Measurements from ENCODE around the gene SCAMP2.

SCAMP2 gene

DNA sequence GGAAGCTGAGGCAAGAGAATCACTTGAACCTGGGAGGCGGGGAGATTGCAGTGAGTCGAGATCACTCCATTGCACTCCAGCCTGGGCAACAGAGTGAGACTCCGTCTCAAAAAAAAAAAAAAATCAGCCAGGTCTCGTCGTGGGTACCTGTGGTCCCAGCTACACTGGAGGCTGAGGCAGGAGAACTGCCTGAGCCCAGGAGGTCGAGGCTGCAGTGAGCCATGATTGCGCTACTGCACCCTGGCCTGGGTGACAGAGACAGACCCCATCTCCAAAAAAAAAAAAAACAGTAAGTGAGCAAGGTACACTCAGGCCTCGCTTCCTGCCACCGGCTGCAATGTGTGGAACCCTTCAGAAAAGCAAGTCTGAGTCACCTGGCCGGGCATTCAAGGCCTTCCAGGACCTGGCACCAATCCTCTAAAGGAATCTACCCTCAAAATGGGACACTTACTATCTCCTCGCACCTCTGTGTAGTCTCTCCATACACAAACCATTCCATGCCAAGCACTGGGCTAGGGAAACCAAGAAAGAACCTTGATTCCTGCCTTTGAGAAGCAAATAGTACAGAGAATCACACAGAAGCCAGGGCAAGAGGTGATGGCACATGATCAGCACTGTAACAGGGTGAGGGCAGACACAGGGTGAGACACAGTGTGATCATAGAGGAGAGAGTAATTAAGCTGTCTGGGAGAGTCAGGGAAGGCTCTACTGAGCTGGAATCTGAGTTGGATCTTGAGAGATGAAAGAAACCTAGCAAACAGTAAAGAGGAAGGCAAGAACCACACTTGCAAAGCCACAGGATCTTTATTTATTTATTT, 9.7 kb downstream of the SCAMP2 start:
- no peak for DNase-seq

DNA sequence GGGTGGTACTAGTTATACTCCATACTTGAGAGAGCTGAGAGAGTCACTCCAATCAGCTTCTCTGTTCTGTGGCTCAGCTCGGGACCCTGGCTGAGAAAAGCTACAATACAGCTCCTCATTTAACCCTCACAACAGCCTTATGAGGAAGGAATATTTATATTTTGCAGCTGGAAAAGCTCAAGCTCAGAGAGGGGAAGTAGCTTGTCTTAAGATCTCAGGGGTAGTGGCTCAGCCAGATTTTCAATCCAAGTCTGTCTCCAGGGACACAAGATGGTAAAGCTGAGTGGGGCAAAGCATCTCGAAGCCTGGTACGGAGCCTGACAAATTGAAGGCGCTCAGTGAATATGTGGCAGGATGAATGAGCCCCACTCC, 14.8 kb downstream of the SCAMP2 start:
- no peak for DNase-seq

DNA sequence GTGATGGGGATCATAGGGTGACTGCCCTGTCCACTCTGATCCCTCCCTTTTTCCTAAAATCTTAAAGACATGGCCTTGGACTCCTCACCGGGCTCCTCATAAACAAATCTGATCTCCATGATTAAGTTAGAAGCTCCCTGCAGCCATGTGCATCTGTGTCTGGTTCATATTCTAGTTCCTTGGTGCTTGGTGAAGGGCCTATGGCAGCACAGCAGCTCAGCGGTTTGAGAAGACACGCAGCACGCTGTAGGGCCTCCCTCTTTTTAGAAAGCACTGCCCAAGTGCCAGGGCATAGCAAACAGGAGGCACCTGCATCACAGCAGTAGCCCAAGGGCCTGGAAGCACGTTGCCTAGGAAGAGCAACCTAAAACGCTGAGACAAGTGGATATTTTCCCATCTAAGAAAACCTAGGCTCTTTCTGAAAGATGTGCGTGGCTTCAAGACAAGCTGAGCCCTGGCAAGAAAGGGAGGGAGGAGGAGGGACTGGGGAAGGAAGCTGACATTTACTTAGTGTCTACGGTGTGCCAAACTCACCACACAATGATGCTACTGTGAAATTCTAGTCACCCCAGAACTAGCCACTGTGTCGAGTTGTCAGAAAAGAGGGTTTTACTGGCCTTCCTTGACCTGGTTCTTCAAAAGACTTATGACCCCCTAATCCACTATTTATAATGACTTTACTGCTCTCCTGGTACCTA, 15.3 kb downstream of the SCAMP2 start:
- no peak for DNase-seq

DNA sequence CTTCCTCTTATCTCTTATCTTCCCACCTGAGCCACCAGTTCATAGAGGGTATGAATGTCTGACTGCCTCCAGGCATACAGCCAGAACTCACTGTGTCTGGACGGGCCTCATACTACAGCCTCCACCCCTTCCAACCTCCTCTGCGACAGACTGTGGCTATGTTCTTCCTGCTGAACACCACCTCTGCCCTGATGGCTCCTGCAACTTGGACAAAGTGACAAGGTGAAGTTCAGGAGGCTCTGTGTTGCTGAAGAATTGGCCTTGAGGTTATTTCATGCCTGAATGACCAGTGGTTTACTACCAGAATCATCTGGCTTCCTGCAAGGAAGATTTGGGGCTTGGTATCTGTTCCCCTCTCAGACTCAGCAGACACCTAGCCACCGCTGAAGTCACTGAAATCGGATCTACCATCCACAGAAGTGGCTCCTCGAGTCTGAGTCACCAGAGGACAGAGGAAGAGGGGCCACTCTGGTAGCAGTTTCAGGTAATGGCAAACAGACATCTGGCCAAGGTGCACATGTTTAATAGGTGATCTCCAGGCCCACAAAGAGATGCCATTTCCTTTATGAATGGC, 16.0 kb downstream of the SCAMP2 start:
- DNase-seq, result no peak

DNA sequence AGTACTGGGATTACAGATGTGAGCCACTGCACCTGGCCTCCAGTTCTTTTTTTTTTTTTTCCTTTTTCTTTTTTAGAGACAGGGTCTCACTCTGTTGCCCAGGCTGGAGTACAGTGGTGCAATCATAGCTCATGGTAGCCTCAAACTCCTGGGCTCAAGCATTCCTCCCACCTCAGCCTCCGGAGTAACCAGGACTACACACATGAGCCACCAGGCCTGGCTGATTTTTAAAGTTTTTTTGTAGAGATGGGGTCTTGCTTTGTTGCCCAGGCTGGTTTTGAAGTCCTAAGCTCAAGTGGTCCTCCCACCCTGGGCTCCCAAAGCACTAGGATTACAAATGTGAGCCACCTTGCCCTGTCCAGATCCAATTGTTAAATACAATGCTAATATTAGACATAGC, 16.6 kb downstream of the SCAMP2 start:
- DNase-seq, result no peak

DNA sequence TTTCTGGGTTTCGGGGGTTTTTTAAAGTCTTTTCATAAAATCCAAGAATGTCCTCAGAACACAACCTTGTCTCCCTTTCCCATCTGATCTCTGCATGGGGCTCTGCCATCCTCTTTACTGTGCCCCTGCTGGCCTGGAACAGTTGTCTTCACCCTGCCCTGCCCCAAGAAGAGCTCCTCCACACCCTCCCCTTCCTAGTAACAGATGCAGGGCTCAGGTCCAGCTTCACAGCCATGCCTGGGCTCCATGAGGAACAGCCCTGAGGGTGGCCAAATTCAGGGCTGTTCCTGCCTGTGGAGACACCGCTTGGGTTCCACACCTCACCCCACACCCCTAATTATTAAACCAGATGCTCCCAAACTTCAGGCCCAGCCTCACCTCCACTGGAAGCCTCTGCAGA, 17.3 kb downstream of the SCAMP2 start:
- no peak for DNase-seq

DNA sequence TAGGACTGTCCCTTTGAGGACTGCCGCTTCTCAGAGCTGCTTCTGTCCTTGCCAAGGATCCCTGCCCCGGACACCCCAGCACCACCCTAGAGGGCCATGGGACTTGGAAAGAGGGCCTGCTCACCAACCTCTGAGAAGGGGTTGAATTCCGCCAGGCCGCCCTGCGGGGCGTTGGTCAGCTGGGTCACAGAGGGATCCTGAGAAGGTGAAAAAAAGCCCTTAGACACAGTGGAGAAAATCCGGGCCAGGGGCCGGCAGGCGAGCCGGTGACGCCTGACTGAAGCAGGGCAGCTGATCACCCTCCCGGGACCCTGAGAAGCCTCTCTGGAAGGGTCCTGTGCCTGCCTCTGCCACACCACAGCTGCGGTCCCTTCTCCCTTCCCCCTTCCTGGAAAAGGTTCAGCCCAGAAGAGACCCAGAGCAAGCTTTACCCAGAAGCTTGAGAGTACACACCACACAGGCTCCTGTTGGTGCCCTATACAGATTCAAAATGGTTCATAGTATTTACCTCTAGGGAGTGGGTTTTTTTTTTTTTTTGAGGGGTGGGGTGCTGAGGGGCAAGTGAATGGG, 18.6 kb downstream of the SCAMP2 start:
- DNase-seq, result no peak

DNA sequence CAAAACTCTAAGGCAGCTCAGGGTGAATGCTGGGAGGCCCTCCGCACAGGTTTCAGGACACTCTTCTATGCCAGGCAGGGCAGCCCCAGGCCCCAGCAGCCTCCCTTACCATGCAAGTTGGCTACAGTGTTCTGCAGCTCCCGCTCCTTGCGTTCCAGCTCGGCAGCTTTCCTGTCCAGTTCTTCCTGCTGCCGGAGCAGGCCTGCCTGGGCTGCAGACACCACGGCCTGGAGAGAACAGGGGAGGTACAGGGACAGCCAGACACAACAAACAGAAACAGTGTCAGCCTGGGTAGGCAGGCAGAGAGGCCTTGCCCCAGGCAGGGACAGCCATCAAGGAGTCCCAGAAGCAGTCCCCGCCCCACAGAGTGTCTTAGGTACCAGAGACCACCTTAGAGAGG, 21.2 kb downstream of the SCAMP2 start:
- no peak for DNase-seq

DNA sequence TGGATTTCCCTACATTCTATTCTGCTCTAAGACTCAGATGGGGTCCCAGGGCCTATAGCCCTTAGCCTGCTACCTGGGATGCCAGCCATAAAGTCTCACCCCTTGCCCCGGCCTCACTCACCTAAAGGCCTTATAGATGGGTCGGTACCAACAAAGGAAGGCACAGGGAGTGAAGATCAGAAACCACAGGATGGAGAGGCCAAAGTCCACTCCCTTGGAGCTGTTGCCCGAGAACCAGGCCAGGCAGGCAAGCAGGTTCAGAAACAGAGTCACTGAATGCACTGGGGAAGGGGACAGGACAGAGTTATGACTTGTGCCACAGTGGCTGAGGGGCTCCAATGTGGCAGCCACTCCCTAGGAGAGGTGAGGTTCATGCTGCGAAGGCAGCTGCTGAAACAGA, 22.8 kb downstream of the SCAMP2 start:
- no peak for DNase-seq

DNA sequence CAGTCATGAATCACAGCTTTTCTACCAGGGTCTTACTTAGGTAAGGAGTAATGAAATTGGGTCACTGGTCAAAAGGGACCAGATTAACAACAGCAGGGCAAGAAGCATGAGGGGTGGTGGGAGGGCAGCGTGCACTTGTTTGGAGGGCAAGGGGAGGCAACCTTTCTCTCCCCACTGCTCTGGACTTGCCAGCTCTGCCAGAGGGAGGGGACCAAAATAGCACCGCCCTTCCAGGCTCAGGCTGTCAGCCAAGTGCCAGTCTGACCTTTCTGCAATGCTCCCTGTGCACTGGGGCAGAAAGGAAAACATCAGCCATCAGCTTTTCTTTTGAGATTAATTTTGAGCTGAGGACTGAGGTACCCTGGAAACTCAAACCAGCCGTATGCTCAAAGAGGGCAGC, 25.7 kb downstream of the SCAMP2 start:
- peak in 5 of 56 donors; percentile 6 to 23 (median 15) for DNase-seq

DNA sequence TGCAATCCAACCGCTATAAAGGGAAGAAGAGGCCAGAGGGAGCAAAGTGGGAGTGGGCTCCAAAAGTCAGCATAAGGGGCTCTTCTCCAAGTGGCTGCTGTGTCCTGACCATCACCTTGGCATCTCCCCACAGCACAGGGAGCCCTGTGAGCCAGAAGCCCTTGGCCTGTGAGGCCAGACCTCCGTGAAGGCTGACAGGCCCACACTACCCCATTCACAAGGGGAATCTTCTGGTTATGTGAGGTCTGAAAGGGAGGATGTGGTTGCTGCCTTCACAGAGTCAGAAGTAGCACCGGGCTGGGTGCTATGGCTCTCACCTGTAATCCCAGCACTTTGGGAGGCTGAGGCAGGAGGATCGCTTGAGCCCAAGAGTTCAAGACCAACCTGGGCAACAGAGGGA, 27.6 kb downstream of the SCAMP2 start:
- DNase-seq, result no peak

DNA sequence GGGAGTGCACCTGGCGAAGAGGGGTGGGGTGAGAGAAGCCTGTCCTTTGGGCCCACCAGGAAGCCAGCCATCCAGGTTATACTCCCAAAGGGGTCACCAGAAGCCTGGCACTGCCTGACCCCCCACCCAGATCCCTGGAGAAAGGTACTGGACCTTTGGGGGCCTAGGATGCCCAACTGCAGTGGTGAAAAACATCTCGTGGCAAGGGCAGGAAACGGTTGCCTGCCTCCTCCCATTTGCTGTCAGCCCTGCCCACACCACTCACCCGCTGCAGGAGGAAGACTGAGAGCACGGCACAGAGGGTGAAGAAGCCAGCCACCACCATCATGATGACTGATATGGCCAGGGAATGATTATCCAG, 28.0 kb downstream of the SCAMP2 start:
- DNase-seq, result no peak

DNA sequence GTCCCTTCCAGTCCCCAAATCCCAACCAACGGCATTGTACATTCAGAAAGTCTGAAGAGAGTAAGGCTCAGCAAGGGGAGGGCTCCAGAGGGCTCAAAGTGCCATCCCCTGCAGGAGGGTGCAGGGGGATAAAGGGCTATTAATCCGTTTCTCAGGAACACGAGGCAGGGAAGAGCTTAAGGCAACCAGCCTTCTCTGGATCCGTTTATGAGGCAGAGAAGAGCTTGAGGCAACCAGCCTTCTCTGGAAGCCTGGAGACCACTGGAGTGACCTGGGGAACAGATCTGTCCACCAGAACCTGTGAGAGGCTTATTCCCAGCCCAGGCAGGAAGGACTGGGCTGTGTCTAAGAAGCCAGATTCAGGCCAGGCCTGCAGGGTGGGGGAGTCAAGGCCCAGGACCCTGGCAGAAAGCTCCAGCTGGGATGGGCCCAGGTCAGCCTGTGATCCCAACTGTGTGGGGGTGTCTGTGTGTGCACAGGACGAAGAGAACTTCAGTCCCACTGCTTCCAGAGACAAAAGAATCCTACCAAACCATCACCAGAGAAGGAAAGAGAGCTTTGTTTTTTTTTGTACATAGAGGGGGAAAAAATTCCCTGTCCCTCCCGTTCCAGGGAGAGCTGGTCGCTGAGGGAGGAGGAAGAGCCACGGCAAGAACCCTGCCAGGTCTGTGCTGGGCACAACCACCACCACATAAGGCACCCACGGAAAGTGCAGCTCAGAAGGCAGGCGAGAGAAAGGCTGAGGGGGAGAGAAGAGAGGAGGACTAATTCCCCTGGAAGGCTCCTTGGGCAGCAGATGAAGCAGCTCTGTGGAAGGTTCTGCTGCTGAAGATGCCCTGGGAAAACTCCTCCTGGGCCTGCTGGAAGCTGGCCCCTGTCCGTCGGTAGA, 28.6 kb downstream of the SCAMP2 start:
- no peak for DNase-seq

DNA sequence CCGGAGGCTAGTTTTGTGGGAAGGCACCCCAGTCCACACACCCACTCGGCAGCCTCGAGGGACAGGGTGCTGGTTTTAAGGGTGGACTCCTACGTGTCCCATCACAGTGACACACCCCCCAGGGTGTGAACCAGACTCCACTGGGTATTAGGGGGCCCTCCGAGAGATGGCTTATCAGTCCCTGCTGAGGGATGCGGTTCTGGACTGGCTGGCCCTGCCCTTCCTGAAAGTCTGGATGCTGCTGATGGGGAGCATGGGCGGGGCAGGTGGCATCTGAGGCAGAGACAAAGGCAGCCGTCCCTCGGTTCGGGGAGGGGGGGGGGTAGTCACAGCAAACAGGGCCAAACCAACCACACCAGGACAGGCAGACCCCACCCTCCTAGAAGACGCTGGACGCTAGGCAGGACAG, 29.3 kb downstream of the SCAMP2 start:
- no peak for DNase-seq

DNA sequence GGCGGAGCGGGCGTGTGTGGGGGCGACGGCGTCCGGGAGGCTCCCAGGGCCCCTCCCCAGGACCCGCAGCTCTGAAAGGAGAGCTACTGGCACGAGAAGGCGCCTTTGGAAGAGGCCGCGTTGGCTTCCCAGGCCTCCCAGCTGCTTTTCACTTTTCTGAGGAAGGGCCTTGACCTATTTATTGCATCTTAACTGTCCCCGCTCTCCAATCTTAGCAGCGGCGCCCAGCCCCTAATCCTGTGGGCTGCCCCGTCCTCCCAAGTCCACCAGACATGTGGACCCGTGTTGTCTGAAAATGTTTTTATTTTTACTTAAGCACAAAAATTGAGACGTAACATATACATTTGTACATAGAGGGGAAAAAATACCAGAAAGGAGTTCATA, 29.7 kb downstream of the SCAMP2 start:
- DNase-seq, result no peak

DNA sequence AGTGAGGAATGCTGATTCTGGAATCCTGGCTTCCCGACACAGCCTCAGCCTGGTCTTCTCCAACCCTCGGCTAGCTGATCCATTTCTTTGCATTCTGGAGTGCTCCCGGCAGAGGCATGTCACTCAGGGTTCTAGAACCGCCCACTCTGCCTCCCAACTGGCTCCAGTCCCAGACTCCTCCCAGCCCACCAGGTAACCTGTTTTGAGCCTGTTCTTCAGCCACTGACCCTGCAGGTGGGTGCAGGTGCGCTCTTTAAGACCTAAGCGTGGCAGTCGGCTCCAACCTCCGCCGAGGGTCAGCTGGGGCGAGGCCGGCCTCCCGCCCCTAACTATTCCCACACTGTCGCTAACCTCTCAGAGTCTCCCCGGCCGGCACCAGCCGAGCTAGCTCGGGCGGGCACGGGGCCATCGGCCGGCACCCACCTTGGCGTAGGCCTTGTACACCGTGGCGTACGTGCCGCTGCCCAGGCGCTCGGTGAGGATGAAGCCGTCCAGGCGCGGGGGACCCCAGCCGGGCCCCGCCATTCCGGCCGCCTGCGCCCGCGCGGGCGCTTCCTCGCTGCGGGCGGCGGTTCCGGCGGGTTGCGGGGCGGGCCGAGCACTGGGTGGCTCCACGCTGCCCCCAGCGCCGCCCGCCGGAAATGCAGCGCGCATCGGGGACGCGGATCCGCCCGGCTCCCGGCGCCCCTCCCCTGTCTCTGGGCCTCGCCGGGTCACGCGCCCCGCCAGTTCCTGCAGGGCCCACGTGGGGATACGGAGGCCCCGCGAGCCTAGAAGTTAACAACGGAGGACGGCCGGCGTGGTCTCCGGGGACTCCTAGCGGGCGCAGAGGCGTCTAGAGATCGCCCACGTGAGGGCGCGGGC, 30.4 kb downstream of the SCAMP2 start, which contains the start of gene ULK3:
ULK3 (minus strand) TSS at position 576 of the 864 bp plus-strand sequence; CDS start at position 525, 51 bp downstream.
- DNase-seq, result peak in 55 of 56 donors; percentile 56 to 96 (median 81)

DNA sequence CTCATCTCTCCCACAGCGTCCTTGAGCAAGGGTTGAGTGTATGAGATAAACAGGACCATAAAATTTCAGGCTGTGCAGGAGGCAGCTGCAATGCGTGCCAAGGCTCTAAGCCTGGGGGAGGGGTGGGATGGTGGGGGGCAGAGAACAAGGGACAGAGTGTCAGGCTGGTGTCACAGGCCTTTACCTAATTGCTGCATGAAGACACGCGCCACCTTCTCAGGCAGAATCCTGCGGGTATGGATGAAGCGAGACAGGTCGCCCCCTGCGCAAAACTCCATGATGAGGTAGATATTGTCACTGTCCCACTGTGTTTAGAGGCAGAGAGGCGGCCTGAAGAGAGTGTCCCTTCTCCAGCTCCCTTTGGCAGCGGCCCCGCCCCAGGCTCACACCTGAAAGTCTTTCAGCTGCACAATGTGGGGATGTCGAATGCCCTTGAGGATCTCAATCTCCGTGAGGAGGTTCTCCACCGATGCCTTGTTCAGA, 31.2 kb downstream of the SCAMP2 start:
- no peak for DNase-seq

DNA sequence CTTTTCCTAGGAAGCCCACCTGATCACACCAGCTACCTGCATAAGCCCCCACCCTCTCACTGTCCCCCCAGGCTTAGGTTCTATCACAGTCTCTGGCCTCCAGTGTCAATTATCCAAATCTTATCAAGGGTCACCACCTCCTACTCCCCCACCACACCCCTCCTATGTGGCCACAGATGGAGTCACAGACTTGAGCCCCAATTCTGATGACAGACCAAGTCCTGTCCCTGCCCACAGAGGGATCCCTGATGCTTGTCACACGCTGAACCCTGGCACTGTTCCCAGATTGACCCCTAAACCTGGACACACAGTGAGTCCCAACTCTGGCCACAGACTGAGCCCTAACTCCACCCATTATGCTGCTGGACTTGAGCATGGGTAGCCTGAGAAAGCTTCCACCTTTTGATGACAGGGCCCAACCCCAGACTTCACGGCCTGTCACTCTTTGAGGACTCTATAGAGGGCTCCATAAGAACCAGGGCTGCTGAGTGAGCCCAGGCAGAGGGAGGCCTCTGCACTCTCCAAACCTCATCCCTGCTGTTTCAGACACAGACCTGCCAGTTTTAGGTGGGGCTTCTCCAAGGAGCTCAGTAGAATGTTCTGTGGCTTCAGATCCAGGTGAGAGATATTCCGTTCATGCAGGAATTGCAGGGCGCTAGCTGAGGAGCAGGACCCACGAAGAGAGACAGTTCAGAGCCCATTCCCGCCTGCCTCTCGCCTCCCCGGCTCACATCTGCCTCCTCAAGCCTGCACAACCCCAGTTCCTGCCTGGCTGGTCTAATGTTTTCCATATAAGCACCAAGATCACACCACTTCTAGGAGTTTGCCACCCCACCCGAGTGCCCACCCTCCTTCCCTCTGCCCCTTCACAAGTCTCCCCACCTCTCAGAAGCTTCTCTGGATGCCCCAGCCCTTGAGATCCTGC, 32.1 kb downstream of the SCAMP2 start:
- no peak for DNase-seq
